Fibroblast of skin of back (primary cell): ENCODE results near the gene PIN4. TPM values are rescaled to one million over a fixed set of nuclear protein-coding genes. Genes with fewer than 3 reads are reported as not detected.
A peak's percentile ranks its signal among the peaks of the same experiment; 100 is the strongest.
"Not testable (repeated sequence)": the region's sequence is repeated elsewhere in the genome, so short reads cannot be mapped to it uniquely, and the experiment has no call there.

Experiments
- DNase-seq: peaks from one replicate; pipeline ENCODE4 v3.0.0-alpha.2; 2013
- polyA plus RNA-seq, 2 experiments: library from polyadenylated mRNA; unstranded; fragments of 120-200 nt; gene quantifications; one replicate each; pipeline ENCODE4 v1.2.1, GENCODE V29; 2013; ENCODE audit not compliant: insufficient read length in 2 of 2

PIN4 gene
- 30.8 TPM for polyA plus RNA-seq (2013, experiment 1 of 2; ENCODE audit: insufficient read length)
- 22.2 TPM for polyA plus RNA-seq (2013, experiment 2 of 2; ENCODE audit: insufficient read length)

- DNase-seq = peak; percentile 96
Measured at GRCh38 chrX:72181178-72182125, at the start of gene PIN4. PIN4 (plus strand) TSS chrX:72181757; CDS start chrX:72181786, 29 bp downstream.

- DNase-seq = no peak
Measured at GRCh38 chrX:72132456-72132855, 49.1 kb upstream of the PIN4 start.

GRCh38 chrX:72133851-72134546 lies 47.6 kb upstream of the PIN4 start:
- DNase-seq = no peak

GRCh38 chrX:72137846-72138495 lies 43.6 kb upstream of the PIN4 start:
- DNase-seq = no peak

- no peak for DNase-seq
Measured at GRCh38 chrX:72139538-72139937, 42.0 kb upstream of the PIN4 start.

GRCh38 chrX:72141372-72142004 lies 40.1 kb upstream of the PIN4 start:
- no peak for DNase-seq

GRCh38 chrX:72142094-72142793 lies 39.3 kb upstream of the PIN4 start:
- no peak for DNase-seq

- DNase-seq = no peak
Measured at GRCh38 chrX:72142794-72143608, 38.6 kb upstream of the PIN4 start.

GRCh38 chrX:72143609-72143907 lies 38.0 kb upstream of the PIN4 start:
- peak; percentile 10 for DNase-seq

GRCh38 chrX:72145181-72145580 lies 36.4 kb upstream of the PIN4 start:
- DNase-seq = no peak

GRCh38 chrX:72146527-72146926 lies 35.0 kb upstream of the PIN4 start:
- DNase-seq = no peak

GRCh38 chrX:72158773-72159172 lies 22.8 kb upstream of the PIN4 start:
- no peak for DNase-seq

- DNase-seq = no peak
Measured at GRCh38 chrX:72159769-72160168, 21.8 kb upstream of the PIN4 start.

- DNase-seq = no peak
Measured at GRCh38 chrX:72165551-72165950, 16.0 kb upstream of the PIN4 start.

- DNase-seq = peak; percentile 4
Measured at GRCh38 chrX:72169008-72169728, 12.4 kb upstream of the PIN4 start.

- DNase-seq = not testable (repeated sequence)
Measured at GRCh38 chrX:72176289-72176688, 5.3 kb upstream of the PIN4 start.

- DNase-seq = no peak
Measured at GRCh38 chrX:72176981-72177380, 4.6 kb upstream of the PIN4 start.

- DNase-seq = no peak
Measured at GRCh38 chrX:72180539-72180938, 1.0 kb upstream of the PIN4 start.

GRCh38 chrX:72182924-72183323 lies 1.4 kb downstream of the PIN4 start:
- DNase-seq = no peak

GRCh38 chrX:72201836-72202536 lies 20.4 kb downstream of the PIN4 start:
- DNase-seq = peak; percentile 88
